ENCODE measurements around the gene RNF2. TPM values are rescaled to one million over a fixed set of nuclear protein-coding genes. Genes with fewer than 3 reads are reported as not detected.

RNF2 gene
- total RNA-seq, 1 experiment from 2014 or later: 30.0 TPM

Other genes starting within 250 kb of the RNF2 start
- 0.46 and 0.59 TPM in 2 replicates for gene NIBAN1, start 71.0 kb upstream of the RNF2 start, total RNA-seq (2014; rRNA removed; shearing (Covaris generic))
- gene TRMT1L, start 111.4 kb downstream of the RNF2 start, total RNA-seq (2014; rRNA removed; shearing (Covaris generic)): 21.7 and 25.6 TPM in 2 replicates
- gene SWT1, start 111.6 kb downstream of the RNF2 start, total RNA-seq (2014; rRNA removed; shearing (Covaris generic)): 4.3 and 5.0 TPM in 2 replicates